ENCODE data around the gene SREK1IP1. TPM values are rescaled to one million over a fixed set of nuclear protein-coding genes. Genes with fewer than 3 reads are reported as not detected.
A peak's percentile ranks its signal among the peaks of the same experiment; 100 is the strongest.

The SREK1IP1 gene
- 10 to 100 TPM in 3 of 4 donors, 1 to 10 TPM in 1; 9.8 to 18.4 (median 15.5) TPM for total RNA-seq

DNA sequence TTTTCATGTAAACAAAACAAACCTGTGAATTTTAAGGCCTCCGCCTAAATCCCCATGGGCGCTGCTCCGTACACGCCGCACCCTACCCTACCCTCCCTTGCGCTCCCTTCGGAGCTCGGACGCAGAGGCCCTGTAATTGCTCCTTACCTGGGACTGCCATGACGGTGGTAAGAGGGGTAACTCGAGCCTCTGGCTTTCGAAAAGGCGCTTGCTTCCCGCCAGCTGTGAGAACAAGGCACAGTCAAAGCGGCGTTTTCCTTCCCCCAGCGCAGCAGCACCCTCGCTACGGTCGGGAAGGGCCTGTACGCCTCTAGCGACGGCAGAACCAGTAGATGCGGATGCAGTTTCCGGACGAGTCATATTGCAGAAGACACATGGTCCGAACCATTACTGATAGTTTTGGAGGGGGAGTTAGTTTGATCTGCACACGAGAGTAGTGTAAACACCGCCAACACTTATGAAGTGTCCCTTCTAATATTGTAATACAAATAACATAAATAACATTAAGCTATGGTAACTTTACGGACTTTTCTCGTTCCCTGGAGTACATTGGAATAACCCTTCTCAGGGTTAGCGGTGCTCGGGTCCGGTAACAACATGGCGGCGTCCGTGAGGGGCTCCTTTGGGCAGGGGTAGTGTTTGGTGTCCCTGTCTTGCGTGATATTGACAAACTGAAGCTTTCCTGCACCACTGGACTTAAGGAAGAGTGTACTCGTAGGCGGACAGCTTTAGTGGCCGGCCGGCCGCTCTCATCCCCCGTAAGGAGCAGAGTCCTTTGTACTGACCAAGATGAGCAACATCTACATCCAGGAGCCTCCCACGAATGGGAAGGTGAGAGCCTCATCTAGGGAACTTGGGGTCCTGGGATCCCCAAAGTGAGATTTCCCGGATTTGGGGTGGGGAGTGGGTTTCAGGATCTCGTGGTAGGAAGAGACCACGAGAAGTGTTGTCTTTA is at the start of gene SREK1IP1, which contains the start of gene CWC27:
Gene SREK1IP1, minus strand, starts transcription at position 334 of the 955 bp plus-strand sequence. Its CDS starts 174 bp downstream, at position 160.
Gene CWC27, plus strand, starts transcription at position 573 of the 955 bp plus-strand sequence. Its CDS starts 217 bp downstream, at position 790.
- Histone ChIP-seq H3K27ac (peak within 1 kb of the TSS; percentile 87 to 92 (median 88)), H3K4me3 (peak within 1 kb of the TSS; percentile 59 to 78), H3K36me3 (peaks cover 3 to 8% of the 10 kb centered on the region in 2 donors), H3K27me3 (no peaks in the 10 kb centered on the region), H3K4me1 (peaks cover 21 to 63% (median 21%) of the 10 kb centered on the region in 3 donors), H3K9me3 (no peaks in the 10 kb centered on the region)
- 1% methylated on average over 16 to 18 of the region's 48 CpGs for WGBS, 2 donors (ENCODE audit: low coverage in 1 of 2)
- ATAC-seq: peak; percentile 97
- TF ChIP-seq CTCF (IDR thresholded peaks at IDR 0.05): peak in 2 of 4 experiments; percentile 11 to 17
- TF ChIP-seq POLR2A (IDR thresholded peaks at IDR 0.05): peak; percentile 54 to 68
- TF ChIP-seq EP300 (IDR thresholded peaks at IDR 0.05): no peak
- TF ChIP-seq POLR2AphosphoS5 (IDR thresholded peaks at IDR 0.05): peak; percentile 94

- no peaks in the 10 kb centered on the region for H3K9me3 ChIP-seq
- no peak overlapping the region for H3K4me3 ChIP-seq
- WGBS, 2 donors (ENCODE audit: low coverage in 1 of 2): 46 to 60% methylated on average over 3 of the region's 3 CpGs
- H3K27ac ChIP-seq: no peak overlapping the region
- ATAC-seq: no peak
- no peak for TF ChIP-seq POLR2A (IDR thresholded peaks at IDR 0.05)
- TF ChIP-seq EP300 (IDR thresholded peaks at IDR 0.05): no peak
- TF ChIP-seq CTCF (IDR thresholded peaks at IDR 0.05): no peak
- no peak for TF ChIP-seq POLR2AphosphoS5 (IDR thresholded peaks at IDR 0.05)
- H3K4me1 ChIP-seq: peaks cover 0 to 14% (median 0%) of the 10 kb centered on the region in 3 donors
- no peaks in the 10 kb centered on the region for H3K27me3 ChIP-seq
- H3K36me3 ChIP-seq: no peaks in the 10 kb centered on the region
Measured at GRCh38 chr5:64818245-64818644, 49.8 kb upstream of the SREK1IP1 start.

DNA sequence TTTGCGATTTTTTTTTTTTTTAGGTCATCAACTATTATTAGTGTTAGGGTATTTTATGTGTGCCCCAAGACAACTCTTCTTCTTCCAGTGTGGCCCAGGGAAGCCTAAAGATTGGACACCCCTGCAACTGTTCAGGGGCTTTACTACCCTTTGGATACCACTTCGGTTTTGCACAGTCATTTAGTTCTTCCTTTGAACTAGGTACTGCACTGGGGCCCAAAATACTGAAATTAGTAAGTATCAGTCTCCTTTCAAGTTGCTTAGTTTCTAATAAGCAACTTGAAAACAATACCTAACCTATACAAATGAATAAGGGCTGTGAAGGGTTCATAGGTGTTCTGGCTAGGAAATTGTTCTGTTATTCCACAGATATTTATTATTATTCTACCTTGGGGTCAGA is 45.6 kb upstream of the SREK1IP1 start:
- H3K36me3 ChIP-seq: peaks cover 0 to 9% of the 10 kb centered on the region in 2 donors

GRCh38 chr5:64811050-64811640 is 42.7 kb upstream of the SREK1IP1 start:
- Histone ChIP-seq H3K4me3 (no peak overlapping the region), H3K36me3 (peaks cover 0 to 9% of the 10 kb centered on the region in 2 donors), H3K4me1 (peaks cover 0 to 18% (median 4%) of the 10 kb centered on the region in 3 donors), H3K27ac (no peak overlapping the region), H3K9me3 (no peaks in the 10 kb centered on the region), H3K27me3 (no peaks in the 10 kb centered on the region)
- no peak for ATAC-seq
- 86 to 94% methylated on average over 1 of the region's 1 CpG for WGBS, 2 donors (ENCODE audit: low coverage in 1 of 2)
- TF ChIP-seq EP300 (IDR thresholded peaks at IDR 0.05): no peak
- peak; percentile 47 to 75 (median 66) for TF ChIP-seq CTCF (IDR thresholded peaks at IDR 0.05)
- TF ChIP-seq POLR2AphosphoS5 (IDR thresholded peaks at IDR 0.05): no peak
- no peak for TF ChIP-seq POLR2A (IDR thresholded peaks at IDR 0.05)

More for the DNA sequence above, 45.6 kb upstream of the SREK1IP1 start:
- WGBS, 2 donors (ENCODE audit: low coverage in 1 of 2): 72 to 100% methylated on average over 2 of the region's 2 CpGs
- H3K27me3 ChIP-seq: no peaks in the 10 kb centered on the region
- H3K9me3 ChIP-seq: no peaks in the 10 kb centered on the region
- no peak overlapping the region for H3K27ac ChIP-seq
- H3K4me1 ChIP-seq: peaks cover 0 to 26% (median 4%) of the 10 kb centered on the region in 3 donors
- ATAC-seq: no peak
- TF ChIP-seq POLR2A (IDR thresholded peaks at IDR 0.05): no peak
- TF ChIP-seq POLR2AphosphoS5 (IDR thresholded peaks at IDR 0.05): no peak
- no peak for TF ChIP-seq EP300 (IDR thresholded peaks at IDR 0.05)
- TF ChIP-seq CTCF (IDR thresholded peaks at IDR 0.05): no peak
- H3K4me3 ChIP-seq: no peak overlapping the region

All from gastroesophageal sphincter (tissue), 4 donors.